HuH-7.5 (cell line): ENCODE results near the gene LBHD2.

Source experiments
- DNase-seq: peaks from one replicate; pipeline ENCODE4 v3.0.0; 2011; ENCODE audit warnings: low spot score

The LBHD2 gene

DNA sequence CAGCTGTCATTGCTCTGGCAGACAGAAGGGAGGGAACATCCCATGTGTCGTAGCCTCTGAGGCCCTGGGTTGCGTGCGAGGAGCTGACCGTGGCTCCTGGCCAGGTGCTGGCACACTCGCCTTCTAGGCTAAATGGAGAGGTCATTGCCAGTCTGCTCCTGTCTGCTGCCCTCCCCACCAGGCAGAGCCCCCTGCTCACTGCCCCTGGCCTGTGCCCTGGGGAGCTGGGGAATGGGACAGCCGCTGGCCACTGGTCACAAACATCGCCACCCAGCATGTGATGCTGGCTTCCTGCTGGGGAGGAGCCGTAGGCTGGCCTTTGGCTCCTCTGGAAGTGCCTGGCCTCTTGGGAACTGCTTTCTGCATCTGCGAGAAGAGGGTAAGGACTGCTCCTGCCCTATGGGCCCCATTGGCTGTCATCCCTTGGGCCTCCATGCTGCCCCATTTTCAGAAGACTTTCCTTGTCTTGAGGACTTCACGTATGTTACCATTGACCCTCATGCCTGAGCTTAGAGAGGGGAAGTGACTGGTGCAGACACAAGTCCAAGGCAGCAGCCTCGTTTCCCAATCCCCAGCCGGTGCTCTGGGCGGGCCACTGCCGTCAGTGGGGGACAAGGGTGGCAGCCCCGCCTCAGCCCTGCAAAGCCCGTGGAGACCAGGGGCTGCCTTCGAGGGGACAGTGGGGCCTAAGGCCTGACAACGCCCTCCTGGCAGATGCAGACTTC, 37.3 kb downstream of the LBHD2 start:
- DNase-seq: no peak

DNA sequence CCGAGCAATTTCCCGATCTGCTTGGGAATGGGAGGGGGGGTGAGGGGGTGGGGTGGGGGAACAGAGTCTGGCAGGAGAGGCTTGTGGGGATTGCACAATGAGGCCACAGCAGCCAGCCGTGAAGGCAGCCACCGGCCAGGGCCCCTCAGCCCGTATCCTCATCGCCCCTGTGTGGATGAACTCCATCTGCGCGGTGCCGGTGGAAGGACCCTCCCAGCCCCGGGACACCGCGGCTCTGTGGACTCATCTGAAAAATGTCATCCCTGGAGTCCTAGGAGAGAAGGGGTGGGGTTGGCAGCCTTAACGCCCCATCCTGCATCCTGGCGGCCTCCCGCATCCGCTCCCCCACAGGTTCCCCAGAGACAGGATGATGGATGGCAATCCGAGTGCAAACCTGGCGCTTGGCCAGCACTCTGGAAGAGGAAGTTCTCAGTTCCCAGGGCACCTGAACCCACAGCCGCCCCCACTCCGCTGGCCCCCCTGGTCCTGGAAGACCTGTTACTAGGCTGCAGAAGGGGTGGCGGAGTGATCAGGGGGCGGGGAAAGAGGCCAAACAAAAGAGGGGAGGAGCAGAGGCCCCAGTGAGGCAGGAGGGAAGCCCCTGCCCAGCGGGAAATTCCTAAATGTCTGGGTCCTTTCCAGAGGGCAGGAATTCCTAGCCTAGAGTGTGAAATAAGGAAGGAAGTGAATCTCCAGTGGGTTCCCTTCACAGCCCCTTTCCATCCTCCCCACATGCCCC, 38.0 kb downstream of the LBHD2 start:
- peak; percentile 69 for DNase-seq

DNA sequence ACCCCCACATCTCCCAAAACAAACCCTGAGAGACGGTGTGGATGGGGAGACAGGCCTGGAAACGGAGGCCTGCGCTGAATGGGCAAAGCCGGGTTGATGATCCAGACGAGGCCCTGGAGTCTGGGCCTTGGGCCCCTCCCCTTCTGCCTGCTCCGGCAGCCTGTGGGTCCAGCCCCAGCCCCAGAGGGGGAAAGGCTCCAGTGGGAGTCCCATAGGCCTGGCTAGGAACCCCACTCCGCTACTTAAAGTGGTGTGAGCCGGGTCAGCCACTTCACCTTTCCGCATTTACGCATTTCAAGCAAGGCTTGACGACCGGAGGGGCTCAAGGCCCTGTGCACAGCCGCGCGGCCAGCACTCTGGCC, 38.6 kb downstream of the LBHD2 start:
- no peak for DNase-seq

DNA sequence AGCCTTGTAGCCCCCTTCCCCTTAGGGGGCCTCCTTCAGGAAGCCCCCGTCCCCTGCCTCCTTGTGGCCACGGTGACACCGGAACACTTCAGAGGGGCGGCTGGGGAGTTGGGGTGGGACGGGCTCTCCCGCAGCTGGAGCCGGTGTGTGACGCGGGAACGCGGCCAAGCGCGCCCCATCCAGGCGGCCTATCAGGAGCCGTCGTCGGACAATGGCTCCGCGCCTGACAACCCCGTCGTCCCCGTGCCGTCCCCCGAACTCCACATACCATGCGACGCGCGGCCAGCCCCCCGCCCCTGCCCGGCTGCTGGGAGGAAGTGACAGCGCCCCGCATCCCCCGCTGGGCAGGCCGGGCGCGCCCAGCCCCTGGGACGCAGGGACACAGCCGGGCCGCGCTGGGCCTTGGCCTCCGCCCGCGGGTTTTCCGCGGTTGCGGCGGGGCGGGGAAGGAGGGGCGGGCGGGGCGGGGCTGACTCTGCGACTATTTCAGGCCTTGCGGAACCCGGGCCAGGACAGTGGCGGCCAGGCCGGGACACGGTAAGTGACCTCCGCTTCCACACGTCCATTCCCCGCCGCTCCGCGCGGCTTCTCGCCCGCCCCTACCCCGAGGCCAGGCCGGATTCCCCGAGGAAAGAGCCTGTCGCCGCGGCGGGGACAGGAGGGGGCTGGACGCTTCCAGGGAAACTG, 39.1 kb downstream of the LBHD2 start, which contains the start of gene TNFAIP2:
Gene TNFAIP2 (plus strand): TSS at position 515 of the 687 bp plus-strand sequence. CDS start 2,997 bp downstream, outside the sequence.
- DNase-seq: no peak

DNA sequence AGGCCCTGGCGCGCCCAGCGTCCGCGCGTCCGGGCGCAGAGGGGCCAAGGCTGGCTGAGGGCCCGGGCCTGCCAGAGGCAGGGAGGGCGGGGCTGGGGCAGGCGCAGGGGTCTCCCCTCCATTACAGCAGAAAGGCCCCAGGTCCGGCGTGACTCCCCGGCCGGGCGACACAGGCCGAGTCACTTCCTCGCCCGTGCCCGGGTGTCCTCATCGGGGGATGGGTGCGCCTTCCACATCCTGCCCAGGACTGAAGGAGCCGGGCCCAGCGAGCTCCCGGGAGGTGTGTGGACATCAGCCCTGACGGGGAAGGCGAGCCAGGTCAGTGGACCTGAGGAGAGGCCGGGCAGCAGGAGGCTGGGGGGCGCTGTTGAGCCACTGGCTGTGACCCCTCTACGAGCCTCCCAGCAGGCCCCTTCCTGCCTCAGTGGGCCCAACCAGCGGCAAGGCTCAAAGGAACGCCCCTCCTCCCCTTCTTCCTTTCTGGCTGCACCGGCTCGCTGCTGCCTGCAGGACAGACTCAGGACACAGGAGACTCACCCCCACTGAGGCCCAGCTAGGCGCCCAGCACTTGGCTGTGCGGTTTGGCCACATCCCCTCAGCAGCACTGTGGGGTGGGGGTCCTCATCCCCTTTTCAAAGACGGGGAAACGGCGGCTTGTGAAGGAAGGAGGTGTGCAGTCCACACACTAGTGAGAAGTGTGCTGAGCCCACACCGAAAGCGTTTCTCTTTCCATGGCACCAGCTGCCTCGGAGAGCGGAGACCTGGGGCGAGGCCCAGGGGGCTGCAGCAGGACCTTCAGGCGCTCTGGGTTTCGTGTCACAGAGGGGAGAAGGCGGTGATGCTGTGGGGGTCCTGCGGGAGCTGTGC, 39.9 kb downstream of the LBHD2 start:
- peak; percentile 84 for DNase-seq

DNA sequence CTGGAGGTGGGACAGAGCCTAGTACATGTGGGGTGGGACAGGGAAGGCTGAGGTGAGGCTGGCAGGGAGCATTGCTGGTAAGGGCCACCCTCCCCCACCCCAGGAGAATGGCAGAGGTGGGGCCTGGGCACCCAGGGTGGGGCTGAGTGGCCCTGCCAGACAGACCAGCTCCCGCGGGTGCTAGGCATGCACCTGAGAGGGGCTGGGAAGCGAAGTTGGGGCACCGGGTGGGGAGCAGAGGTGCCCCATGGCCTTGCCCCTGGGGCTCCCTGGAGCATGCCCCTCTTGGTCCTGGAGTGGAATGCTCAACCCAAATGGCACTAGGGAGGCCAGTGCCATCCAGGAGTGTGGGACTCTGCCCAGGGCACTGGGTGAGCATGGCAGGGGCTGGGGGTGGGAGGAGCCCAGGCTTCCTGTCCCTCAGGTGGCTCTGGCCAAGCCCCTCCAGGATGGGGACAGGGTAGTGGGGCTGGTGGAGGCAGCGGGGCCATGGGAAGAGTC, 40.5 kb downstream of the LBHD2 start:
- no peak for DNase-seq

DNA sequence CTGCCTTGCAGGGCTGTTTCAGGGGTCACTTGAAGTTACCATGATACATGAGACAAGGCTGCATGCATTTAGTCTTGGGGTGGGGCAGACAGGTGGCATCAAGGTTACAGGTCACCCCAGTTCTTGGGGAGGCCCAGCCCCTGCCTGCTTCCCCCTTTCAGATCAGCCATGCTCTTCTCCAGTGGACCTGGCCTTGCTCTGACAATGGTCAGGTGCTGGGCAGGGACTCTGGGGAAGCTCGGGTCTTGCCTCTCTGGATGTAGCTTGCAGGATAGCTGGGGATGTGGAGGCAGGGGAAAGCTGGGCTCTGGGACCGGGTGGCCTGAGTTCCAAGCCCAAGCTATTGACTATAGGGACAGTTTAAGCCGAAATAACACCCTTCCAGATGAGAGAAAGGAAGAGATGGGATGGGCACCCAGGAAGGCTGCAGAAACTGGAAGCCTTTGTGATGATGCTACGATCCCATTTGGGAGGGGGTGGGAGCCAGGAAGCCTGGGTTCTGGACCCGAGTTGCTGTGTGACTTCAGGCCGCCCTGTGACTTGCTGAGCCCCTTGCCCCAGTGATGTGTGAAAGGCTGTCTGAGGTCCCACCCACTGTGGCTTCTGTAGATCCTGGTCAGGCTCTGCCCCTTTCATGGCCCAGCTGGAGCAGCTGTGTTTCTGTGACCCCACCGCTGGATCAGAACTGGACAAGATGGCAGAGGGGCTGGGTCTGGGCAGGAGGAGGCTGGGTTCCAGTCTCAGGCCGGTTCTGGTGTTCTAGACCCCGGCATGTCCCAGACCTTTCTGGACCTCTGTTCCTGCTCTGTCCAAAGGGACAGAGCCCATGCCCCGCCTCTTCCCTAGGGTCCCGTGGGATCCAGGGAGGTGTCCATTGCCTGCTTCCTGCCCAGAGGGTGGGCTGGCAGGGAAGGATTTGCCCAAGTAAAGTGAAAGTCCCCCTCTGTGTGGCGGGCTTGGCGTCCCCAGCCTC, 41.4 kb downstream of the LBHD2 start:
- DNase-seq: no peak

DNA sequence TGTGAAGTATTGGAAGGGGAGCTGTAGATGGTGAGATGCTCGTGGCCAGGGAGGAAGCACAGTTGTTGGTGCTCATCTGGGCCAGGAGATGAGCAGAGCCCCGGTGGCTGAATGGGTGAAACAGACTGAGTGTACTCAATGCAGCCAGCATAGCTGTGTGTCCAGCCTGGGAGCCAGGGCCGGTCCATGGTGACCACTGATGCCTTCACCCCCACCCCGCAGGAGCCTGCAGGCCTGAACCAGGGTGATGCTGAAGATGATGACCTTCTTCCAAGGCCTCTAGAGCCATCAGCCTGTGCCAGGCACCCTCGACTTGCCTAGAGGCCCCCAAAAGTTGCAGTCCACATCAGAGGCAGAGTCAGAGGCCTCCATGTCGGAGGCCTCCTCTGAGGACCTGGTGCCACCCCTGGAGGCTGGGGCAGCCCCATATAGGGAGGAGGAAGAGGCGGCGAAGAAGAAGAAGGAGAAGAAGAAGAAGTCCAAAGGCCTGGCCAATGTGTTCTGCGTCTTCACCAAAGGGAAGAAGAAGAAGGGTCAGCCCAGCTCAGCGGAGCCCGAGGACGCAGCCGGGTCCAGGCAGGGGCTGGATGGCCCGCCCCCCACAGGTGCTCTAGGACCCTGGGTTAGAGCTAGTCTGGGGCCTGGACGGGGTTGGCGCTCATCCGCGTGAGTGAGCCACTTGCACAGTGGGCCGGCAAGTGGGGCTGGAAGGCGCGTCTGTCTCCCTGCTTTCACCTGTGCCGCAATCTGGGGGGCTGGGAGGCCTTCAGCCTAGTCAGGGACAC, 42.3 kb downstream of the LBHD2 start:
- DNase-seq: no peak

DNA sequence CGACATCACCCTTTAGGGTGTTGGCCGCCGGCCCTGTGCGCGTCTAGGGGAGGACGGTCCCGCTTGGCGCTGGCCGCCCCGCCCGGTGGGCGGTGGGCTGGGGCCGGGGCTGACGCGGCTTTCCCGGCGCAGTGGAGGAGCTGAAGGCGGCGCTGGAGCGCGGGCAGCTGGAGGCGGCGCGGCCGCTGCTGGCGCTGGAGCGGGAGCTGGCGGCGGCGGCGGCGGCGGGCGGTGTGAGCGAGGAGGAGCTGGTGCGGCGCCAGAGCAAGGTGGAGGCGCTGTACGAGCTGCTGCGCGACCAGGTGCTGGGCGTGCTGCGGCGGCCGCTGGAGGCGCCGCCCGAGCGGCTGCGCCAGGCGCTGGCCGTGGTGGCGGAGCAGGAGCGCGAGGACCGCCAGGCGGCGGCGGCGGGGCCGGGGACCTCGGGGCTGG, 42.9 kb downstream of the LBHD2 start:
- DNase-seq: no peak

DNA sequence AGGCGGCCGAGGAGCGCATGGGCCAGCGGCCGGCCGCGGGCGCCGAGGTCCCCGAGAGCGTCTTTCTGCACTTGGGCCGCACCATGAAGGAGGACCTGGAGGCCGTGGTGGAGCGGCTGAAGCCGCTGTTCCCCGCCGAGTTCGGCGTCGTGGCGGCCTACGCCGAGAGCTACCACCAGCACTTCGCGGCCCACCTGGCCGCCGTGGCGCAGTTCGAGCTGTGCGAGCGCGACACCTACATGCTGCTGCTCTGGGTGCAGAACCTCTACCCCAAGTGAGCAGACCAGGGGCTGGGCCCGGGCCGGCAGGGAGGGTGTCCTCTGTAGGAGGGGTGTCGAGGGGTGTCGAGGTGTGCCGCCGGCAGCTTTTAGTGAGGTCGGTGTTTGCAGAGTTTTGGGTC, 43.3 kb downstream of the LBHD2 start:
- DNase-seq: no peak

DNA sequence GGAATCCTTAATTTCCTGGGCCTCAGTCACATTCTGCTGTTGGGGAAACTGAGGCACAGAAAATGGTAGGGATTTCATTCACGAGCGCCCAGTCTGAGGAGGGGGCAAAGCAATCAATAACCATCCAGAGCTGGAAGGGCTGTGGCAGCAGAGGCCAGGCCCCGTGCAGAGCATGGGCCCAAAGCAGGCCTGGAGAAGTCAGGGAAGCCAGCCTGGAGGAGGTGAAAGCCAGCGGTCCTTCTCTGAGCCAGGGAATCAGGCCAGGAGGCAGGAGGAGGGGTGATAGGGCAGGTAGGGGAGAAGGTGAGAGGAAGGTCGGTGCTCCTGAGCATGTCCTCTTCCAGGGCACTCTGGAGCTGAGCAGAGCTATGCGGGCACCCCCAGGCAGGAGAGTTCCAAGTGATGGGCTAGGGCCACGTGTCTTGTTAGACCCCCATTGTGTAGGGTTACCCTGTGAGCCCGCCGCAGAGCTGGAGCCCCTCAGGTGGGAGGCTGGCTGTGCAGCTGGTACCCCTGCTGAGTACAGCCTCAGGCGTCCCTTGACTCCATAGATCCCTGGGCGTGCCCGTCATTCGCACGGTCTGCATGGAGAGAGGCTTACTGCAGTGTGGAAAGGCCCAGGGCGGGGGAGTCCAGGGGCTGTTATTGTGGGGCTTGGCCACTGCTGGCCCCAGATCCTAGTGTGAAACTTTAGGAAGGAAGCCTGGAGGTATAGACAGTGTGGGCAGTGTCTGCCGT, 44.0 kb downstream of the LBHD2 start:
- no peak for DNase-seq

DNA sequence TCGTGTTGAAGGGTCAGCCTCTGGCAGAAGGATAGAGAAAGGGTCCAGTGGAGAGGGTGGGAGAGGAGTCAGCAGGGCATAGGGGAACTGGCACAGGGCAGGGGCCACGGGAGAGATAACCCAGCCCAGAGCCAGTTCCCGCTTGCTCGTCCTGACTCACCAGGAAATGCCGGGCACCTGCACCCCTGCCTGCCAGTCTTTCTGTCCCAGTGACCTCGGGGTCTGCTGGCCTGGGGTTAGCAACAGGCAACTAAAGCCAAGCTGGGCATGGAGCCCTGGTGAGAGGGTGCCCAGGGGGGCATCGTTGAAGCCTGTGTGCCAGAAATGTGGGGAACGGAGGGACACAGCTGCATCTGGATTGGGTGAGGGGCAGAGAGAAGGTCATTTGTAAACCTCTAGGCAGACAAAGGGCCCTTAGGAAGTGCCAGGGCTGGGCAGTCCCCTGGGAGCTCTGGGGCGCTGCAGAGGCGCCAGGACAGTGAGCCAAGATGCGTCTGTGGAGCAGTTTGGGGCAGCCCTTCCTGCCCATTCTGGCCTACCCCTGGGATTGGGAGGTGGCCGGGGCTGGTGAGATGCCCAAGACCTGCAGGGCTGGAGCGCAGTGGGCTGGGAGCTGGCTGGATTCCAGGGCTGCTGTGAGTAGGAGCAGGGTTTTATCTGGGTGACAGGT, 44.8 kb downstream of the LBHD2 start:
- no peak for DNase-seq

DNA sequence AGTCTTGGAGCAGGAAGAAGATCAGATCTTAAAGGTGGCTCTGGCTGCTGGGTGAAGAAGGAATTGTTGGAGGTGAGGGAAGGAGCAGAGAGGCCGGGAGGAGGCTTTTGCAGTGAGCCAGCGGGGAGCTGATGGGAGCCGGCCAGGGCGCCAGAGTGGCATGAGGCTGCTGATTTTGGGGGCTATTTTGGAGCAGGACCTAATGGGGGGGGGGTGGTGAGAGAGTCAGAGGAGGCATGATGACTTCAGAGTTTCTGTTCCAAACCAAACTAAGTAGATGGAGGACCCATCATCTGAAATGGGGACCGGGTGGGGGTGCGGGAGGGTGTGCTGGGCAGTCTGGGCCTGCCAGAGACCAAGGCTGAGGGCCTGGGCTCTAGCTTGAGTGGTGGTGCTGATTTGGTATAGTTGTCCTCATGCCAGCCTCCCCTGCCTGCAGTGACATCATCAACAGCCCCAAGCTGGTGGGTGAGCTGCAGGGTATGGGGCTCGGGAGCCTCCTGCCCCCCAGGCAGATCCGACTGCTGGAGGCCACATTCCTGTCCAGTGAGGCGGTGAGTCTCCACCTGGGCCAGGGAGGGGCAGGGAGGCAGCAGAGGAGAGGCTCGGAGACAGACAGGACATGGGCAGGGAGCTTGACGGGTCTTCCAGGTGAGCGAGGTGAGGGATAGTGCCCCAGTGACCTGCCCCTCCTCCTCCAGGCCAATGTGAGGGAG, 45.4 kb downstream of the LBHD2 start:
- DNase-seq: no peak

DNA sequence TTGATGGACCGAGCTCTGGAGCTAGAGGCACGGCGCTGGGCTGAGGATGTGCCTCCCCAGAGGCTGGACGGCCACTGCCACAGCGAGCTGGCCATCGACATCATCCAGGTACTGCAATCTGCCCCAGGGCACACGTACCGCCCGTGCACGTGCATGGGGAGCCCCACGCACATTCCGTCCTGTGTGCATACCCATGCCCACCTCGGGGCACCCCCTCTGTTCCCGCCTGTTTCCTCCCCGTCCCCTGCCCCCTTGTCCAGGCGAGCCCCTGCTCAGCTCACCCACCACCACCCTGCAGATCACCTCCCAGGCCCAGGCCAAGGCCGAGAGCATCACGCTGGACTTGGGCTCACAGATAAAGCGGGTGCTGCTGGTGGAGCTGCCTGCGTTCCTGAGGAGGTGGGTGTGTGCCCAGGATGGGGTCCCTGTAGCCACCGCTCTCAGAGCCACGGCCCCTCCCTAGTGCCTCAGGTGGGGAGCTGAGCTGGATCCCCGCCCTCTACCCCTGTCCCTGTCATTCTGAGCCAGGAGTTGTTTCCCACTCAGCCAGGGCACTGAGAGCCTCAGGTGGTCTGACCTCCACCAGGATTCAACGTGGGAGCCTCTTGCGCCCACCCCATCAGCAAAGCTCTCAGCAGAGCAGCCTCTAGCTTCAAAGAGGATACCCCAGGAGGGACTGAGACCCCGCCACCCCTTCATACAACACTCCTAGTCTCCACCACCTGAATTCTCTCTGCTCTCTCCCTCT, 46.2 kb downstream of the LBHD2 start:
- no peak for DNase-seq

DNA sequence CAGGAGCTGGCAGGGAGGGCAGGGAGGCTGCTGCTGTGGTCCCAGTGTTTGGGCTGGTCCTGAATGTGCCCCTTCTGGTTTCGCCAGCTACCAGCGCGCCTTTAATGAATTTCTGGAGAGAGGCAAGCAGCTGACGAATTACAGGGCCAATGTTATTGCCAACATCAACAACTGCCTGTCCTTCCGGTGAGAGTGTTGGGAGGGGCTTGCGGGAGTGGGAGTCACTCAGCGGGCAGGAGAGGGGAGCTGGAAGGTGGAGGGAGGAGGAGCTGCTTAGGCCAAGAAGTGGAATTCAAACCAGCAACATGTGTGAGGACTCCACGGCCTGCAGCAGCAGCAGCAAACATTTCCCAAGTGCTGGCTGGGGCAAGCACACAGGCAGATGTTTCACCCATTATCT, 47.0 kb downstream of the LBHD2 start:
- no peak for DNase-seq

DNA sequence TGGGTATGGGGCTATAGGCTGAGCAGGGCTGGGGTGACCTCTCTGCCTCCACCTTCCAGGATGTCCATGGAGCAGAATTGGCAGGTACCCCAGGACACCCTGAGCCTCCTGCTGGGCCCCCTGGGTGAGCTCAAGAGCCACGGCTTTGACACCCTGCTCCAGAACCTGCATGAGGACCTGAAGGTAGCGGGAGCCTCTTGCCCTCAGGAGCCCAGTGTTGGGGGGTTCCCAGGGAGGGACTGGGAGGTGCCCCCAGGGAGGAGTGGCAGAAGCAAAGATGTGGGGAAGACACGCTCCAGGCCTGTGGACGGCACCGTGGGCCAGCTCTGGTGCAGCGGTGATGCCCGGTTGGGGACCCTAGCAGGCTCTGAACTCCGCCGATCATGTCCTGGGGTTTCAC, 47.6 kb downstream of the LBHD2 start:
- no peak for DNase-seq
